ENCODE measurements around the gene SMIM3. TPM values are rescaled to one million over a fixed set of nuclear protein-coding genes. Genes with fewer than 3 reads are reported as not detected.

SMIM3 gene
- total and polyA plus RNA-seq, 2 of the 13 experiments (the other 11 are each of a cell fraction or from before 2014, with no cell fraction given), result 11.6 to 96.7 TPM

GRCh38 chr5:150763023-150763769 is 15.4 kb upstream of the SMIM3 start (continued):
- TF ChIP-seq DZIP1 (CRISPR knock-in tag; IDR thresholded peaks at IDR 0.05), result no peak
- TF ChIP-seq HHEX (CRISPR knock-in tag; IDR thresholded peaks at IDR 0.05), result no peak
- no peak for TF ChIP-seq CENPX (CRISPR knock-in tag; IDR thresholded peaks at IDR 0.05)
- TF ChIP-seq FOXM1 (CRISPR knock-in tag; IDR thresholded peaks at IDR 0.05), result no peak
- no peak for TF ChIP-seq ZNF512 (CRISPR knock-in tag; IDR thresholded peaks at IDR 0.05)
- no peak for TF ChIP-seq ZNF883 (CRISPR knock-in tag; IDR thresholded peaks at IDR 0.05; ENCODE audit: not compliant biosample characterization)
- TF ChIP-seq PREB (CRISPR knock-in tag; IDR thresholded peaks at IDR 0.05), result no peak
- TF ChIP-seq RXRB (CRISPR knock-in tag; IDR thresholded peaks at IDR 0.05; ENCODE audit: borderline replicate concordance), result 0 out of 2 replicates have a peak, but pooled peaks have one; percentile 10
- no peak for TF ChIP-seq CAMTA2 (CRISPR knock-in tag; IDR thresholded peaks at IDR 0.05; ENCODE audit: borderline replicate concordance)
- no peak for TF ChIP-seq NR0B2 (CRISPR knock-in tag; IDR thresholded peaks at IDR 0.05)
- TF ChIP-seq AKAP8 (CRISPR knock-in tag; IDR thresholded peaks at IDR 0.05), result no peak
- no peak for TF ChIP-seq ZNF318 (CRISPR knock-in tag; IDR thresholded peaks at IDR 0.05)
- no peak for TF ChIP-seq CREB3 (CRISPR knock-in tag; IDR thresholded peaks at IDR 0.05)

Measured in HepG2 (cell line).